Retinal pigment epithelial cell (primary cell): ENCODE data around the gene ADAMTSL5.
A peak's percentile ranks its signal among the peaks of the same experiment; 100 is the strongest.

Experiments used
- DNase-seq: peaks from one replicate; pipeline ENCODE4 v3.0.0-alpha.2; 2010; ENCODE audit warnings: low read depth
- H3K4me3 ChIP-seq: 2 replicates; pipeline ENCODE4 v1.5.1; 2011; ENCODE audit warnings: mild to moderate bottlenecking, low read length, control low read depth, moderate library complexity
- CTCF ChIP-seq: conservative IDR thresholded peaks from 2 replicates; pipeline ENCODE4 v1.5.1; 2011; ENCODE audit warnings: low read depth, low read length, control low read depth, inconsistent platforms

The ADAMTSL5 gene

GRCh38 chr19:1492474-1493006 lies 20.3 kb downstream of the ADAMTSL5 start:
- no peak overlapping the region for H3K4me3 ChIP-seq
- no peak for DNase-seq
- TF ChIP-seq CTCF, result no peak

GRCh38 chr19:1491849-1492170 lies 21.0 kb downstream of the ADAMTSL5 start:
- no peak for TF ChIP-seq CTCF
- no peak for DNase-seq
- peak overlapping the region; percentile 47 for H3K4me3 ChIP-seq

GRCh38 chr19:1491114-1491848 lies 21.5 kb downstream of the ADAMTSL5 start, which contains the start of gene REEP6:
Gene REEP6 (plus strand): TSS chr19:1491181. CDS start chr19:1491270, 89 bp downstream.
- TF ChIP-seq CTCF, result no peak
- DNase-seq, result no peak
- peak within 1 kb of the TSS; percentile 53 for H3K4me3 ChIP-seq

GRCh38 chr19:1490311-1491113 lies 22.3 kb downstream of the ADAMTSL5 start, which contains the start of gene PCSK4:
Gene PCSK4 (minus strand): TSS chr19:1490350. CDS start chr19:1490346, 4 bp downstream.
- peak within 1 kb of the TSS; percentile 53 for H3K4me3 ChIP-seq
- DNase-seq, result peak; percentile 95
- TF ChIP-seq CTCF, result no peak

GRCh38 chr19:1489463-1490310 lies 23.1 kb downstream of the ADAMTSL5 start:
- no peak for DNase-seq
- TF ChIP-seq CTCF, result no peak
- peak overlapping the region; percentile 53 for H3K4me3 ChIP-seq

- TF ChIP-seq CTCF, result no peak
- no peak for DNase-seq
- no peak overlapping the region for H3K4me3 ChIP-seq
Observed at GRCh38 chr19:1488282-1488601, 24.6 kb downstream of the ADAMTSL5 start.
